Adipose tissue (tissue), 3 donors: ENCODE data around the gene TULP4. TPM values are rescaled to one million over a fixed set of nuclear protein-coding genes. Genes with fewer than 3 reads are reported as not detected.
"Not testable (repeated sequence)": the region's sequence is repeated elsewhere in the genome, so short reads cannot be mapped to it uniquely, and the experiment has no call there.

Source experiments
- H3K27ac ChIP-seq: one replicate; pipeline ENCODE4 v1.5.1; 2013; ENCODE audit warnings: low read depth, low read length
- WGBS, 3 donors: extraction: QIAGEN DNeasy Blood & Tissue Kit; methylation state at CpG; one replicate each; pipeline ENCODE4 v1.1.7; 2013; 5-methylcytosine and 5-hydroxymethylcytosine counted together
- polyA plus RNA-seq, 3 donors: library from polyadenylated mRNA; stranded (reverse); fragments of 200-250 nt; gene quantifications; one replicate each; pipeline ENCODE4 v1.2.3, GENCODE V29; 2013
- donor health status: healthy with polysubstance abuse.
- donor health status: Bipolar disorder and iron deficiency.
- donor health status: healthy.

The TULP4 gene
- polyA plus RNA-seq, 3 donors = 2.5 to 7.3 (median 6.6) TPM

GRCh38 chr6:158290040-158290439 lies 22.2 kb upstream of the TULP4 start:
- 91 to 96% (median 96%) methylated on average over 3 of the region's 3 CpGs for WGBS, 3 donors
- no peak overlapping the region for H3K27ac ChIP-seq

- WGBS, 3 donors = 89 to 95% (median 91%) methylated on average over 3 of the region's 3 CpGs
These were observed 21.6 kb upstream of the TULP4 start for GRCh38 chr6:158290659-158291058.

GRCh38 chr6:158292016-158292415 lies 20.2 kb upstream of the TULP4 start:
- H3K27ac ChIP-seq = no peak overlapping the region
- 94 to 99% (median 97%) methylated on average over 3 of the region's 3 CpGs for WGBS, 3 donors

More at GRCh38 chr6:158290659-158291058, 21.6 kb upstream of the TULP4 start:
- no peak overlapping the region for H3K27ac ChIP-seq

- 78 to 95% (median 95%) methylated on average over 1 of the region's 1 CpG for WGBS, 3 donors
- no peak overlapping the region for H3K27ac ChIP-seq
These were observed 19.1 kb upstream of the TULP4 start for GRCh38 chr6:158293122-158293521.

- 94 to 97% (median 95%) methylated on average over 11 of the region's 11 CpGs for WGBS, 3 donors
- not testable (repeated sequence) for H3K27ac ChIP-seq
These were observed 16.1 kb upstream of the TULP4 start for GRCh38 chr6:158295976-158296853.

GRCh38 chr6:158296854-158297324 lies 15.4 kb upstream of the TULP4 start:
- WGBS, 3 donors = 96 to 98% (median 97%) methylated on average over 7 of the region's 7 CpGs
- H3K27ac ChIP-seq = not testable (repeated sequence)

- 91 to 99% (median 97%) methylated on average over 10 of the region's 10 CpGs for WGBS, 3 donors
- H3K27ac ChIP-seq = not testable (repeated sequence)
These were observed 14.6 kb upstream of the TULP4 start for GRCh38 chr6:158297657-158298056.

GRCh38 chr6:158300306-158301143 lies 11.7 kb upstream of the TULP4 start:
- not testable (repeated sequence) for H3K27ac ChIP-seq
- 54 to 77% (median 74%) methylated on average over 10 of the region's 10 CpGs for WGBS, 3 donors

GRCh38 chr6:158301561-158301960 lies 10.7 kb upstream of the TULP4 start:
- not testable (repeated sequence) for H3K27ac ChIP-seq
- WGBS, 3 donors = 95 to 96% (median 95%) methylated on average over 4 of the region's 4 CpGs

GRCh38 chr6:158302195-158302796 lies 10.0 kb upstream of the TULP4 start:
- H3K27ac ChIP-seq = not testable (repeated sequence)
- 77 to 86% (median 81%) methylated on average over 7 of the region's 7 CpGs for WGBS, 3 donors

GRCh38 chr6:158303210-158303731 lies 9.0 kb upstream of the TULP4 start:
- H3K27ac ChIP-seq = no peak overlapping the region
- WGBS, 3 donors = 76 to 81% (median 79%) methylated on average over 7 of the region's 7 CpGs

GRCh38 chr6:158304254-158304653 lies 8.0 kb upstream of the TULP4 start:
- no peak overlapping the region for H3K27ac ChIP-seq

GRCh38 chr6:158309814-158310213 lies 2.5 kb upstream of the TULP4 start:
- 87 to 100% (median 94%) methylated on average over 2 to 5 of the region's 5 CpGs for WGBS, 3 donors
- no peak overlapping the region for H3K27ac ChIP-seq

- no peak overlapping the region for H3K27ac ChIP-seq
- 67 to 77% (median 77%) methylated on average over 8 of the region's 8 CpGs for WGBS, 3 donors
These were observed 1.1 kb upstream of the TULP4 start for GRCh38 chr6:158311193-158311592.

GRCh38 chr6:158311626-158312025 lies 639 bp upstream of the TULP4 start:
- 74 to 79% (median 77%) methylated on average over 4 of the region's 4 CpGs for WGBS, 3 donors
- no peak overlapping the region for H3K27ac ChIP-seq

- WGBS, 3 donors = 84 to 92% (median 89%) methylated on average over 11 of the region's 11 CpGs
- H3K27ac ChIP-seq = no peak overlapping the region
These were observed 570 bp downstream of the TULP4 start for GRCh38 chr6:158312672-158313397.

GRCh38 chr6:158313989-158314388 lies 1.7 kb downstream of the TULP4 start:
- WGBS, 3 donors = 45 to 82% (median 63%) methylated on average over 9 of the region's 9 CpGs
- no peak overlapping the region for H3K27ac ChIP-seq

- no peak overlapping the region for H3K27ac ChIP-seq
- WGBS, 3 donors = 77 to 97% (median 84%) methylated on average over 3 of the region's 3 CpGs
These were observed 2.5 kb downstream of the TULP4 start for GRCh38 chr6:158314737-158315136.
